AG04450 (cell line): ENCODE data around the gene SERINC1. TPM values are rescaled to one million over a fixed set of nuclear protein-coding genes. Genes with fewer than 3 reads are reported as not detected.
"Not testable (repeated sequence)": the region's sequence is repeated elsewhere in the genome, so short reads cannot be mapped to it uniquely, and the experiment has no call there.

Experiments used
- CTCF ChIA-PET: fragments of 300-600, 350-600 bp; formaldehyde crosslinking; extraction: SDS; loops from one replicate; lab custom pipeline; 2022; ENCODE audit warnings: antibody characterized with exemption, inconsistent platforms; lab: Charles Lee
- POLR2A ChIA-PET: fragments of 350-600 bp; formaldehyde crosslinking; extraction: SDS; loops from one replicate; lab custom pipeline; 2021; ENCODE audit warnings: antibody characterized with exemption, inconsistent platforms; lab: Yijun Ruan, JAX
- DNase-seq: peaks from one replicate; pipeline ENCODE4 v3.0.0-alpha.2; 2011; ENCODE audit warnings: low read depth, low spot score
- H3K27ac ChIP-seq: one replicate; pipeline ENCODE4 v1.5.1; 2012; ENCODE audit warnings: low read depth, low read length, control low read depth
- H3K27me3 ChIP-seq: one replicate; pipeline ENCODE4 v1.6.0; 2012; ENCODE audit warnings: low read length; ENCODE audit not compliant: control insufficient read depth, insufficient read depth
- H3K4me3 ChIP-seq: 2 replicates; pipeline ENCODE4 v1.5.1; 2011; ENCODE audit warnings: mild to moderate bottlenecking, low read depth, low read length, control low read depth
- H3K9me3 ChIP-seq: 2 replicates; pipeline ENCODE4 v1.5.1; 2012; ENCODE audit warnings: low read length; ENCODE audit not compliant: control insufficient read depth, insufficient read depth
- polyA plus RNA-seq: library from polyadenylated mRNA; depleted of rRNA; stranded (reverse); fragments of >200 nt; gene quantifications from 2 replicates; pipeline ENCODE4 v1.2.3, GENCODE V29; 2011
- TF ChIP-seq, protein P1 (sequence below): IDR thresholded peaks from 2 replicates; pipeline ENCODE4 v1.5.1; 2011; ENCODE audit warnings: low read depth, low read length, control low read depth, inconsistent platforms

Gene SERINC1
- polyA plus RNA-seq, 1 experiment, result 186 TPM

DNA sequence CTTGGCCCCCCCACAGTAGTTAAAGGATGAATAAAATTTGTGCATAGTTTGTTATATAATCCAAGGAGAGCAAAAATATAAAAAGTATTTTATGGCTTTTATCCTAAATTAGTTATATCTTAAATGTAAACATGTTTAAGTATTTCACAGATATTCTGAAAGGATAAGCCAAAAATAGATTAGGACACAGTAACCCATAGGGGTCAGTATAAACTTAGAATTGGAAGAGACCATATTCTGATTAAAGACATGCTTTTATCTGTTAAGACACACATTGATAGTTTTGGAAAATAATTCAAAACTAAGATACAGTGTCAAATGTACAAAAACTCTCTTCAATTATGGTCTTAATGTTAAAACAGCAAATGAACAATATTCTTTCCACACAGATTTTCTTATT lies 4.5 kb upstream of the SERINC1 start:
- ChIA-PET CTCF (interaction anchor here (1.2 to 3.0 kb wide), 4 partner anchors 9 to 251 kb away, joined by 3 to 55 read pairs (median 17); no protein-coding TSS in a partner anchor), POLR2A (no interaction called here)
- TF ChIP-seq, protein P1, sequence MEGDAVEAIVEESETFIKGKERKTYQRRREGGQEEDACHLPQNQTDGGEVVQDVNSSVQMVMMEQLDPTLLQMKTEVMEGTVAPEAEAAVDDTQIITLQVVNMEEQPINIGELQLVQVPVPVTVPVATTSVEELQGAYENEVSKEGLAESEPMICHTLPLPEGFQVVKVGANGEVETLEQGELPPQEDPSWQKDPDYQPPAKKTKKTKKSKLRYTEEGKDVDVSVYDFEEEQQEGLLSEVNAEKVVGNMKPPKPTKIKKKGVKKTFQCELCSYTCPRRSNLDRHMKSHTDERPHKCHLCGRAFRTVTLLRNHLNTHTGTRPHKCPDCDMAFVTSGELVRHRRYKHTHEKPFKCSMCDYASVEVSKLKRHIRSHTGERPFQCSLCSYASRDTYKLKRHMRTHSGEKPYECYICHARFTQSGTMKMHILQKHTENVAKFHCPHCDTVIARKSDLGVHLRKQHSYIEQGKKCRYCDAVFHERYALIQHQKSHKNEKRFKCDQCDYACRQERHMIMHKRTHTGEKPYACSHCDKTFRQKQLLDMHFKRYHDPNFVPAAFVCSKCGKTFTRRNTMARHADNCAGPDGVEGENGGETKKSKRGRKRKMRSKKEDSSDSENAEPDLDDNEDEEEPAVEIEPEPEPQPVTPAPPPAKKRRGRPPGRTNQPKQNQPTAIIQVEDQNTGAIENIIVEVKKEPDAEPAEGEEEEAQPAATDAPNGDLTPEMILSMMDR, result peak; percentile 62
- Histone ChIP-seq H3K9me3 (no peaks in the 10 kb centered on the region), H3K27ac (no peak overlapping the region), H3K27me3 (no peaks in the 10 kb centered on the region), H3K4me3 (no peak overlapping the region)
- DNase-seq, result no peak

DNA sequence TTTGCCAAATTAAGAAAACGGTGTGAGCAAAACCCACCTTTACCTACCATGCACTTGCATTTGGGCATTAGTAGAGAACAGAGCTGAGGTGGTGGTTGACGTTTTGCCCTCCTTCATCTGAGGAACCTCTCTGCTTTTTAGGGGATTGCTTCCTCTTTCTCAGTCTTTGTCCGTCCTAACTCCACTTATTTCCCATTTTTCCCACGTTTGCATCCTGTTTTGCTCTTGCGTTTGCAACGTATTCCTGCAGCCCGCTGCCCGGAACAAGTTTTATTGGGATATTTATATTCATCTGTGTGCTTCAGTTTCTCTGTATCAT lies 374 bp upstream of the SERINC1 start:
- H3K9me3 ChIP-seq, result no peaks in the 10 kb centered on the region
- TF ChIP-seq, protein P1, result no peak
- ChIA-PET CTCF (interaction anchor here (2.4 to 2.6 kb wide), 2 partner anchors 19 to 58 kb away, joined by 15 to 23 read pairs; no protein-coding TSS in a partner anchor), POLR2A (interaction anchor here (1.2 to 1.3 kb wide), 2 partner anchors 73 to 318 kb away, joined by 4 to 6 read pairs; partner anchors contain the start of genes HSF2 and SMPDL3A)
- no peaks in the 10 kb centered on the region for H3K27me3 ChIP-seq
- H3K4me3 ChIP-seq, result peak overlapping the region; percentile 95
- peak overlapping the region; percentile 71 for H3K27ac ChIP-seq
- DNase-seq, result no peak

DNA sequence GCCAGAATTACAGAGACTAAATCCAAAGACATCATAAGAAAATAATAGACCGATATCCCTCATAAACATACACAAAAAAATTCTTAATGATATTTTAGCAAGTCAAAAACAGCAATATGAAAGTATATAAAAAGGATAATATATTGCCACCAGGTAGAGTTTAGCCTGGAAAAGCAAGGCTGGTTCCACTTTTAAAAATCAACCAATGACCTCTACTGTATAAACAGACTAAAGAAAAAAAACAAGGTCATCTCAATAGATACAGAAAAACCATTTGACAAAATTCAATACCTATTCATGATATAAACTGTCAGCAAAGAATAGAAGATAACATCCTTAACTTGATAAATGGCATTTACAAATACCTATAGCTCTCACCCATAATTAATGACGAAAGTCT lies 9.7 kb downstream of the SERINC1 start:
- CTCF ChIA-PET, result no interaction called here
- POLR2A ChIA-PET, result no interaction called here
- TF ChIP-seq, protein P1, result no peak
- DNase-seq, result no peak
- Histone ChIP-seq H3K27me3 (no peaks in the 10 kb centered on the region), H3K4me3 (no peak overlapping the region), H3K27ac (no peak overlapping the region), H3K9me3 (no peaks in the 10 kb centered on the region)

DNA sequence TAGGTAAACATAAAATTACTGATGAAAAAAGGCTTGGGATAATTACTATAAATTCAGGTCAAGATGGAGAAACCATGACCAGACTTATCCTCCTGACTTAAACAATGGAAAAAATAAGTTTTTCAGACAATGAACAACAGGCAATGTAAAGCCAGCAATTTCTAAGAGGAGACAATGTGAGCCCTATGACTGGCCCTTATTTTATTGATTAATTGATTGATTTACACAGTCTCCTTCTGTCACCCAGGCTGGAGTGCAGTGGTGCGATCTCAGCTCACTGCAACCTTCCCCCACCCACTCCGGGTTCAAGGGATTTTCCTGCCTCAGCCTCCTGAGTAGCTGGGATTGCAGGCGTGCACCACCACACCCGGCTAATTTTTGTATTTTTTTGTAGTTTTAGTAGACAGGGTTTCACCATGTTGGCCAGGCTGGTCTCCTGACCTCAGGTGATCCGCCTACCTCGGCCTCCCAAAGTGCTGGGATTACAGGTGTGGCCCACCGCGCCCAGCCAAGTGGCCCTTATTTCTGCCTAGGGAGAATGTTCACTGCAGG lies 11.7 kb downstream of the SERINC1 start:
- DNase-seq, H3K9me3 ChIP-seq, H3K27me3 ChIP-seq, H3K27ac ChIP-seq, POLR2A ChIA-PET, H3K4me3 ChIP-seq: not testable (repeated sequence)
- CTCF ChIA-PET, result interaction anchor here (0.7 to 1.0 kb wide), 2 partner anchors 9 to 32 kb away, joined by 3 read pairs; no protein-coding TSS in a partner anchor

DNA sequence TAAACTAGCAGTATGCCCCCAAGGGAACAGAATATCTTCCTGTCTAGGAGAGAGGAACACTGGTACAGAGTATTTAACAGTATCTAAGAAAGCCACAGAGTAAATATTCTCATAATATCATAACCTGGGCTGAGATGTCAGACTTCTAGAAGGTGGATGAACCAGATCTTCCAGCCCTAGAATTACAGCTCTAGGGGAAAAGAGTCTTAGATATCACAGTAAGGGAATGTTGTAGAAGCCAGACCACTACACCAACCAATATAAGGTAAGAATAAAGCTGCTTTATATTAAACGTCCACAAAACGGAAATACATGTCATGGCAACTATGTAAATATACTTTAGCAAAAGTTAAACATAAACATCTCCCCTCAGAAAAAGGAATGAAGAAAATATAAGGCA lies 12.4 kb downstream of the SERINC1 start:
- CTCF ChIA-PET, result interaction anchor here (1.0 kb wide), 1 partner anchor 32 kb away, joined by 3 read pairs; no protein-coding TSS in a partner anchor
- no peak overlapping the region for H3K4me3 ChIP-seq
- H3K27me3 ChIP-seq, result no peaks in the 10 kb centered on the region
- no peak for DNase-seq
- no peak overlapping the region for H3K27ac ChIP-seq
- POLR2A ChIA-PET, result no interaction called here
- TF ChIP-seq, protein P1, result no peak
- H3K9me3 ChIP-seq, result no peaks in the 10 kb centered on the region
